ENCODE results near the gene S100A3.
"Not testable (repeated sequence)": the region's sequence is repeated elsewhere in the genome, so short reads cannot be mapped to it uniquely, and the experiment has no call there.

S100A3 gene, protein sequence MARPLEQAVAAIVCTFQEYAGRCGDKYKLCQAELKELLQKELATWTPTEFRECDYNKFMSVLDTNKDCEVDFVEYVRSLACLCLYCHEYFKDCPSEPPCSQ

DNA sequence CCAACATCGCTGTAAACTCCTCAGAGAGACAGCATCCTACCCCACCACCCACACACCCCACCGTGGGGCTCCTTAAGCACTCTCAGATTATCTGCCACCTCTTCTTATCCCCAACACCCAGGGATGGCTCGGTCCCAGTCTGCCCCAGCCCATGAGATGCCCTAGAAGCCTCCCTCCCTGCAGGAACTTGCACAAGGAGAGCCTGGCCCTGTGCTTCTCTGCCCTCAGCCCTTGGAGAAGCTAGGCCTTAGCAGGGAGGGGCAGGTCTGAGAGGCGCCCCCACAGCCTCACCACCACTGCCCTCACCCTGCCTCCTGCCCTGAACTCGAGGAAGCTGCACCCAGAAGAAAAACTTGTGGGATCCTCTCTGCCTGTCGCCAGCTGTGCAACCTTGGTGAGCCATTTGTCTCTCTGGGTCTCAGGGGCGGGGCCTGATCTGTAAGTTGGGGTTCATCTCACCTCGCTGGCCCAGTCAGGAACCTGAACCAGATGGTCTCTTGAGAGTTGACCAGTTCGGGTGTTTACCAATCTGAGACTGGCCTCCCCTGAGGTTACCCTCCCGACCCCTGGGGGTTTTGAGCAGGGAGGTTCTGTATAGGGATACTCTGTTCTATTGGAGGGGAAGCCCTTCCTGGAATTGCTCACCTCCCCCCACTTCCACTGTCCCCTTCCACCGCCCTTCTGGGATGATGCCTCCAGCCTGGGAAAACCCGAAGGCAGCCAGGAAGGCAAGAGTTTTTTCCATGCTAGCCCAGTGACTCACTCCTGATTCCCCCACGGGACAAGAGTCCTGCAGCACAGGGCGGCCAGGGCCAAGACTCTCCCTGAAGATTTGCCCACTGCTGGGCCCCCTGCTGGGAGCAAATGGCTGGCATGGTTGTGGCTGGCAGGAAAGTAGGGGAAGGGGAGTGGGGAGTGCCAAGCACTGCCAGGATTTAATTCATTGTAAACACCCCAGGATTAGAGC is at the start of gene S100A3:
Gene S100A3, minus strand, starts transcription at position 537 of the 967 bp plus-strand sequence. CDS start 773 bp downstream, outside the sequence.
- H3K4me1 ChIP-seq (ENCODE audit: control insufficient read depth in 1 of 2, insufficient read depth in 2 of 2, low read length in 2 of 2): peaks cover 31 to 36% of the 10 kb centered on the region in 2 donors
- H3K9me3 ChIP-seq (ENCODE audit: control insufficient read depth in 1 of 2, low read length in 2 of 2): no peaks in the 10 kb centered on the region
- H3K9ac ChIP-seq (ENCODE audit: low read depth in 1 of 2, low read length in 2 of 2): no peak within 1 kb of the TSS
- no peak within 1 kb of the TSS for H3K27ac ChIP-seq (ENCODE audit: low read depth, low read length)
- no peaks in the 10 kb centered on the region for H3K36me3 ChIP-seq (ENCODE audit: control insufficient read depth in 1 of 2, insufficient read depth in 2 of 2, low read length in 2 of 2)
- no peak within 1 kb of the TSS for H3K4me3 ChIP-seq (ENCODE audit: low read depth in 1 of 2, low read length in 2 of 2)
- H3K27me3 ChIP-seq (ENCODE audit: control insufficient read depth in 1 of 2, insufficient read depth in 2 of 2, low read length in 2 of 2): no peaks in the 10 kb centered on the region

- Histone ChIP-seq H3K4me3 (ENCODE audit: low read depth in 1 of 2, low read length in 2 of 2) (no peak overlapping the region), H3K9ac (ENCODE audit: low read depth in 1 of 2, low read length in 2 of 2) (peak overlapping the region in 1 of 2 donors; percentile 39), H3K4me1 (ENCODE audit: control insufficient read depth in 1 of 2, insufficient read depth in 2 of 2, low read length in 2 of 2) (peaks cover 0 to 4% of the 10 kb centered on the region in 2 donors), H3K9me3 (ENCODE audit: control insufficient read depth in 1 of 2, low read length in 2 of 2) (no peaks in the 10 kb centered on the region), H3K27me3 (ENCODE audit: control insufficient read depth in 1 of 2, insufficient read depth in 2 of 2, low read length in 2 of 2) (no peaks in the 10 kb centered on the region), H3K36me3 (ENCODE audit: control insufficient read depth in 1 of 2, insufficient read depth in 2 of 2, low read length in 2 of 2) (no peaks in the 10 kb centered on the region), H3K27ac (ENCODE audit: low read depth, low read length) (no peak overlapping the region)
Observed at GRCh38 chr1:153598309-153599172, 49.5 kb upstream of the S100A3 start.

- Histone ChIP-seq H3K36me3 (ENCODE audit: control insufficient read depth in 1 of 2, insufficient read depth in 2 of 2, low read length in 2 of 2) (no peaks in the 10 kb centered on the region), H3K4me3 (ENCODE audit: low read depth in 1 of 2, low read length in 2 of 2) (no peak overlapping the region), H3K4me1 (ENCODE audit: control insufficient read depth in 1 of 2, insufficient read depth in 2 of 2, low read length in 2 of 2) (peaks cover 0 to 4% of the 10 kb centered on the region in 2 donors), H3K9ac (ENCODE audit: low read depth in 1 of 2, low read length in 2 of 2) (no peak overlapping the region), H3K27ac (ENCODE audit: low read depth, low read length) (no peak overlapping the region), H3K9me3 (ENCODE audit: control insufficient read depth in 1 of 2, low read length in 2 of 2) (no peaks in the 10 kb centered on the region), H3K27me3 (ENCODE audit: control insufficient read depth in 1 of 2, insufficient read depth in 2 of 2, low read length in 2 of 2) (no peaks in the 10 kb centered on the region)
Observed at GRCh38 chr1:153597206-153597605, 48.1 kb upstream of the S100A3 start.

- Histone ChIP-seq H3K27ac (ENCODE audit: low read depth, low read length) (no peak overlapping the region), H3K4me1 (ENCODE audit: control insufficient read depth in 1 of 2, insufficient read depth in 2 of 2, low read length in 2 of 2) (no peaks in the 10 kb centered on the region), H3K9ac (ENCODE audit: low read depth in 1 of 2, low read length in 2 of 2) (no peak overlapping the region), H3K9me3 (ENCODE audit: control insufficient read depth in 1 of 2, low read length in 2 of 2) (no peaks in the 10 kb centered on the region), H3K4me3 (ENCODE audit: low read depth in 1 of 2, low read length in 2 of 2) (no peak overlapping the region), H3K36me3 (ENCODE audit: control insufficient read depth in 1 of 2, insufficient read depth in 2 of 2, low read length in 2 of 2) (no peaks in the 10 kb centered on the region), H3K27me3 (ENCODE audit: control insufficient read depth in 1 of 2, insufficient read depth in 2 of 2, low read length in 2 of 2) (no peaks in the 10 kb centered on the region)
Observed at GRCh38 chr1:153592748-153593147, 43.7 kb upstream of the S100A3 start.

GRCh38 chr1:153588482-153588881 is 39.4 kb upstream of the S100A3 start:
- no peaks in the 10 kb centered on the region for H3K9me3 ChIP-seq (ENCODE audit: control insufficient read depth in 1 of 2, low read length in 2 of 2)
- no peaks in the 10 kb centered on the region for H3K27me3 ChIP-seq (ENCODE audit: control insufficient read depth in 1 of 2, insufficient read depth in 2 of 2, low read length in 2 of 2)
- H3K4me1 ChIP-seq (ENCODE audit: control insufficient read depth in 1 of 2, insufficient read depth in 2 of 2, low read length in 2 of 2): no peaks in the 10 kb centered on the region
- H3K27ac ChIP-seq (ENCODE audit: low read depth, low read length): no peak overlapping the region
- no peak overlapping the region for H3K9ac ChIP-seq (ENCODE audit: low read depth in 1 of 2, low read length in 2 of 2)
- no peaks in the 10 kb centered on the region for H3K36me3 ChIP-seq (ENCODE audit: control insufficient read depth in 1 of 2, insufficient read depth in 2 of 2, low read length in 2 of 2)
- H3K4me3 ChIP-seq (ENCODE audit: low read depth in 1 of 2, low read length in 2 of 2): no peak overlapping the region

DNA sequence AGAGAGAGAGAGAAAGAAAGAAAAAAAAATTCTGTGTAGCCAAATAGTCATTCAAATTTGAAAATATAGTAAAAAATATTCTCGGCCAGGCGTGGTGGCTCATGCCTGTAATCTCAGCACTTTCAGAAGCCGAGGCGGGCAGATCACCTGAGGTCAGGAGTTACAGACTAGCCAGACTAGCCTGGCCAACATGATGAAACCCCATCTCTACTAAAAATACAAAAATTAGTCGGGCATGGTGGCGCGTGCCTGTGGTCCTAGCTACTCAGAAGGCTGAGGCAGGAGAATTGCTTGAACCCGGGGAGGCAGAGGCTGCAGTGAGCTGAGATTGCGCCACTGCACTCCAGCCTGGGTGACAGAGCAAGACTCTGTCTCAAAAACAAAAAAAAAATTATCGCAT is 39.0 kb upstream of the S100A3 start:
- not testable (repeated sequence) for H3K4me1 ChIP-seq (ENCODE audit: control insufficient read depth in 1 of 2, insufficient read depth in 2 of 2, low read length in 2 of 2); H3K27me3 ChIP-seq (ENCODE audit: control insufficient read depth in 1 of 2, insufficient read depth in 2 of 2, low read length in 2 of 2); H3K9ac ChIP-seq (ENCODE audit: low read depth in 1 of 2, low read length in 2 of 2); H3K27ac ChIP-seq (ENCODE audit: low read depth, low read length); H3K9me3 ChIP-seq (ENCODE audit: control insufficient read depth in 1 of 2, low read length in 2 of 2); H3K36me3 ChIP-seq (ENCODE audit: control insufficient read depth in 1 of 2, insufficient read depth in 2 of 2, low read length in 2 of 2); H3K4me3 ChIP-seq (ENCODE audit: low read depth in 1 of 2, low read length in 2 of 2)

GRCh38 chr1:153587314-153587713 is 38.3 kb upstream of the S100A3 start:
- H3K4me1 ChIP-seq (ENCODE audit: control insufficient read depth in 1 of 2, insufficient read depth in 2 of 2, low read length in 2 of 2): no peaks in the 10 kb centered on the region
- H3K27ac ChIP-seq (ENCODE audit: low read depth, low read length): no peak overlapping the region
- H3K27me3 ChIP-seq (ENCODE audit: control insufficient read depth in 1 of 2, insufficient read depth in 2 of 2, low read length in 2 of 2): no peaks in the 10 kb centered on the region
- no peak overlapping the region for H3K4me3 ChIP-seq (ENCODE audit: low read depth in 1 of 2, low read length in 2 of 2)
- no peaks in the 10 kb centered on the region for H3K36me3 ChIP-seq (ENCODE audit: control insufficient read depth in 1 of 2, insufficient read depth in 2 of 2, low read length in 2 of 2)
- no peaks in the 10 kb centered on the region for H3K9me3 ChIP-seq (ENCODE audit: control insufficient read depth in 1 of 2, low read length in 2 of 2)
- no peak overlapping the region for H3K9ac ChIP-seq (ENCODE audit: low read depth in 1 of 2, low read length in 2 of 2)

GRCh38 chr1:153586347-153586746 is 37.3 kb upstream of the S100A3 start:
- no peak overlapping the region for H3K9ac ChIP-seq (ENCODE audit: low read depth in 1 of 2, low read length in 2 of 2)
- no peak overlapping the region for H3K27ac ChIP-seq (ENCODE audit: low read depth, low read length)
- no peaks in the 10 kb centered on the region for H3K4me1 ChIP-seq (ENCODE audit: control insufficient read depth in 1 of 2, insufficient read depth in 2 of 2, low read length in 2 of 2)
- H3K4me3 ChIP-seq (ENCODE audit: low read depth in 1 of 2, low read length in 2 of 2): no peak overlapping the region
- no peaks in the 10 kb centered on the region for H3K36me3 ChIP-seq (ENCODE audit: control insufficient read depth in 1 of 2, insufficient read depth in 2 of 2, low read length in 2 of 2)
- no peaks in the 10 kb centered on the region for H3K27me3 ChIP-seq (ENCODE audit: control insufficient read depth in 1 of 2, insufficient read depth in 2 of 2, low read length in 2 of 2)
- no peaks in the 10 kb centered on the region for H3K9me3 ChIP-seq (ENCODE audit: control insufficient read depth in 1 of 2, low read length in 2 of 2)

- H3K4me3 ChIP-seq (ENCODE audit: low read depth in 1 of 2, low read length in 2 of 2): no peak overlapping the region
- no peaks in the 10 kb centered on the region for H3K27me3 ChIP-seq (ENCODE audit: control insufficient read depth in 1 of 2, insufficient read depth in 2 of 2, low read length in 2 of 2)
- H3K27ac ChIP-seq (ENCODE audit: low read depth, low read length): no peak overlapping the region
- H3K36me3 ChIP-seq (ENCODE audit: control insufficient read depth in 1 of 2, insufficient read depth in 2 of 2, low read length in 2 of 2): no peaks in the 10 kb centered on the region
- H3K4me1 ChIP-seq (ENCODE audit: control insufficient read depth in 1 of 2, insufficient read depth in 2 of 2, low read length in 2 of 2): no peaks in the 10 kb centered on the region
- no peak overlapping the region for H3K9ac ChIP-seq (ENCODE audit: low read depth in 1 of 2, low read length in 2 of 2)
- no peaks in the 10 kb centered on the region for H3K9me3 ChIP-seq (ENCODE audit: control insufficient read depth in 1 of 2, low read length in 2 of 2)
Observed at GRCh38 chr1:153585006-153585405, 35.9 kb upstream of the S100A3 start.

GRCh38 chr1:153583976-153584375 is 34.9 kb upstream of the S100A3 start:
- Histone ChIP-seq H3K27ac (ENCODE audit: low read depth, low read length) (no peak overlapping the region), H3K9ac (ENCODE audit: low read depth in 1 of 2, low read length in 2 of 2) (no peak overlapping the region), H3K36me3 (ENCODE audit: control insufficient read depth in 1 of 2, insufficient read depth in 2 of 2, low read length in 2 of 2) (no peaks in the 10 kb centered on the region)

More at GRCh38 chr1:153583976-153584375, 34.9 kb upstream of the S100A3 start:
- Histone ChIP-seq H3K4me1 (ENCODE audit: control insufficient read depth in 1 of 2, insufficient read depth in 2 of 2, low read length in 2 of 2) (no peaks in the 10 kb centered on the region), H3K9me3 (ENCODE audit: control insufficient read depth in 1 of 2, low read length in 2 of 2) (no peaks in the 10 kb centered on the region), H3K27me3 (ENCODE audit: control insufficient read depth in 1 of 2, insufficient read depth in 2 of 2, low read length in 2 of 2) (no peaks in the 10 kb centered on the region), H3K4me3 (ENCODE audit: low read depth in 1 of 2, low read length in 2 of 2) (no peak overlapping the region)
